Measurements from ENCODE around the gene ZCCHC9.
"Not testable (repeated sequence)": the region's sequence is repeated elsewhere in the genome, so short reads cannot be mapped to it uniquely, and the experiment has no call there.

Gene ZCCHC9

GRCh38 chr5:81270394-81271027 is 30.9 kb upstream of the ZCCHC9 start:
- not testable (repeated sequence) for H3K9me3 ChIP-seq (ENCODE audit: control insufficient read depth, insufficient read depth, low read length); H3K4me3 ChIP-seq (ENCODE audit: low read length); H3K36me3 ChIP-seq (ENCODE audit: control insufficient read depth, insufficient read depth, low read length); H3K4me1 ChIP-seq (ENCODE audit: control insufficient read depth, insufficient read depth, low read length); H3K27me3 ChIP-seq (ENCODE audit: control insufficient read depth, insufficient read depth, low read length); DNase-seq (ENCODE audit: low read depth, low spot score); H3K27ac ChIP-seq (ENCODE audit: low read length)
- no CpG with 5 or more reads among the region's 2 CpGs for WGBS (ENCODE audit: insufficient coverage, insufficient read length)

GRCh38 chr5:81283976-81284375 is 17.4 kb upstream of the ZCCHC9 start:
- Histone ChIP-seq H3K4me3 (ENCODE audit: low read length) (no peak overlapping the region), H3K36me3 (ENCODE audit: control insufficient read depth, insufficient read depth, low read length) (no peaks in the 10 kb centered on the region), H3K27ac (ENCODE audit: low read length) (no peak overlapping the region), H3K4me1 (ENCODE audit: control insufficient read depth, insufficient read depth, low read length) (no peaks in the 10 kb centered on the region), H3K9me3 (ENCODE audit: control insufficient read depth, insufficient read depth, low read length) (no peaks in the 10 kb centered on the region), H3K27me3 (ENCODE audit: control insufficient read depth, insufficient read depth, low read length) (no peaks in the 10 kb centered on the region)
- no CpG with 5 or more reads among the region's 1 CpG for WGBS (ENCODE audit: insufficient coverage, insufficient read length)
- no peak for DNase-seq (ENCODE audit: low read depth, low spot score)

GRCh38 chr5:81286059-81286617 is 15.2 kb upstream of the ZCCHC9 start:
- WGBS (ENCODE audit: insufficient coverage, insufficient read length), result no CpG with 5 or more reads among the region's 3 CpGs
- Histone ChIP-seq H3K36me3 (ENCODE audit: control insufficient read depth, insufficient read depth, low read length) (no peaks in the 10 kb centered on the region), H3K4me3 (ENCODE audit: low read length) (no peak overlapping the region), H3K9me3 (ENCODE audit: control insufficient read depth, insufficient read depth, low read length) (no peaks in the 10 kb centered on the region), H3K27me3 (ENCODE audit: control insufficient read depth, insufficient read depth, low read length) (no peaks in the 10 kb centered on the region), H3K4me1 (ENCODE audit: control insufficient read depth, insufficient read depth, low read length) (no peaks in the 10 kb centered on the region), H3K27ac (ENCODE audit: low read length) (no peak overlapping the region)
- no peak for DNase-seq (ENCODE audit: low read depth, low spot score)

- Histone ChIP-seq H3K4me3 (ENCODE audit: low read length) (no peak overlapping the region), H3K4me1 (ENCODE audit: control insufficient read depth, insufficient read depth, low read length) (no peaks in the 10 kb centered on the region), H3K27me3 (ENCODE audit: control insufficient read depth, insufficient read depth, low read length) (no peaks in the 10 kb centered on the region), H3K36me3 (ENCODE audit: control insufficient read depth, insufficient read depth, low read length) (no peaks in the 10 kb centered on the region), H3K9me3 (ENCODE audit: control insufficient read depth, insufficient read depth, low read length) (no peaks in the 10 kb centered on the region; the same call in 1 of the 2 replicates), H3K27ac (ENCODE audit: low read length) (no peak overlapping the region)
- no peak for DNase-seq (ENCODE audit: low read depth, low spot score)
- WGBS (ENCODE audit: insufficient coverage, insufficient read length), result no CpG with 5 or more reads among the region's 4 CpGs
Observed at GRCh38 chr5:81288021-81288433, 13.4 kb upstream of the ZCCHC9 start.

GRCh38 chr5:81290146-81290545 is 11.2 kb upstream of the ZCCHC9 start:
- no peak for DNase-seq (ENCODE audit: low read depth, low spot score)
- no CpG with 5 or more reads among the region's 1 CpG for WGBS (ENCODE audit: insufficient coverage, insufficient read length)
- Histone ChIP-seq H3K27me3 (ENCODE audit: control insufficient read depth, insufficient read depth, low read length) (no peaks in the 10 kb centered on the region), H3K9me3 (ENCODE audit: control insufficient read depth, insufficient read depth, low read length) (no peaks in the 10 kb centered on the region; the same call in 1 of the 2 replicates), H3K27ac (ENCODE audit: low read length) (no peak overlapping the region), H3K36me3 (ENCODE audit: control insufficient read depth, insufficient read depth, low read length) (no peaks in the 10 kb centered on the region), H3K4me3 (ENCODE audit: low read length) (no peak overlapping the region), H3K4me1 (ENCODE audit: control insufficient read depth, insufficient read depth, low read length) (no peaks in the 10 kb centered on the region)

GRCh38 chr5:81292130-81292529 is 9.3 kb upstream of the ZCCHC9 start:
- Histone ChIP-seq H3K4me3 (ENCODE audit: low read length) (no peak overlapping the region), H3K27ac (ENCODE audit: low read length) (no peak overlapping the region), H3K36me3 (ENCODE audit: control insufficient read depth, insufficient read depth, low read length) (no peaks in the 10 kb centered on the region), H3K4me1 (ENCODE audit: control insufficient read depth, insufficient read depth, low read length) (no peaks in the 10 kb centered on the region), H3K27me3 (ENCODE audit: control insufficient read depth, insufficient read depth, low read length) (no peaks in the 10 kb centered on the region), H3K9me3 (ENCODE audit: control insufficient read depth, insufficient read depth, low read length) (no peaks in the 10 kb centered on the region; the same call in 1 of the 2 replicates)
- DNase-seq (ENCODE audit: low read depth, low spot score), result no peak
- no CpG with 5 or more reads among the region's 2 CpGs for WGBS (ENCODE audit: insufficient coverage, insufficient read length)

GRCh38 chr5:81294021-81294420 is 7.4 kb upstream of the ZCCHC9 start:
- not testable (repeated sequence) for H3K27me3 ChIP-seq (ENCODE audit: control insufficient read depth, insufficient read depth, low read length); H3K27ac ChIP-seq (ENCODE audit: low read length); H3K4me1 ChIP-seq (ENCODE audit: control insufficient read depth, insufficient read depth, low read length); H3K4me3 ChIP-seq (ENCODE audit: low read length); H3K36me3 ChIP-seq (ENCODE audit: control insufficient read depth, insufficient read depth, low read length); H3K9me3 ChIP-seq (ENCODE audit: control insufficient read depth, insufficient read depth, low read length); DNase-seq (ENCODE audit: low read depth, low spot score)
- WGBS (ENCODE audit: insufficient coverage, insufficient read length), result no CpG with 5 or more reads among the region's 5 CpGs

- Histone ChIP-seq H3K4me1 (ENCODE audit: control insufficient read depth, insufficient read depth, low read length) (no peaks in the 10 kb centered on the region; the same call in 1 of the 2 replicates), H3K4me3 (ENCODE audit: low read length) (no peak overlapping the region), H3K9me3 (ENCODE audit: control insufficient read depth, insufficient read depth, low read length) (no peaks in the 10 kb centered on the region), H3K27me3 (ENCODE audit: control insufficient read depth, insufficient read depth, low read length) (no peaks in the 10 kb centered on the region), H3K27ac (ENCODE audit: low read length) (no peak overlapping the region), H3K36me3 (ENCODE audit: control insufficient read depth, insufficient read depth, low read length) (no peaks in the 10 kb centered on the region)
- DNase-seq (ENCODE audit: low read depth, low spot score), result no peak
- WGBS (ENCODE audit: insufficient coverage, insufficient read length), result no CpG with 5 or more reads among the region's 4 CpGs
Observed at GRCh38 chr5:81297531-81297930, 3.9 kb upstream of the ZCCHC9 start.

GRCh38 chr5:81300921-81301270 is 491 bp upstream of the ZCCHC9 start:
- Histone ChIP-seq H3K27me3 (ENCODE audit: control insufficient read depth, insufficient read depth, low read length) (no peaks in the 10 kb centered on the region), H3K36me3 (ENCODE audit: control insufficient read depth, insufficient read depth, low read length) (no peaks in the 10 kb centered on the region), H3K27ac (ENCODE audit: low read length) (no peak overlapping the region), H3K4me1 (ENCODE audit: control insufficient read depth, insufficient read depth, low read length) (no peaks in the 10 kb centered on the region; the same call in 1 of the 2 replicates), H3K9me3 (ENCODE audit: control insufficient read depth, insufficient read depth, low read length) (no peaks in the 10 kb centered on the region), H3K4me3 (ENCODE audit: low read length) (peak overlapping the region; percentile 56)
- WGBS (ENCODE audit: insufficient coverage, insufficient read length), result no CpG with 5 or more reads among the region's 2 CpGs
- DNase-seq (ENCODE audit: low read depth, low spot score), result no peak

- peak overlapping the region; percentile 56; the same call in 1 of the 2 replicates for H3K4me3 ChIP-seq (ENCODE audit: low read length)
- no peaks in the 10 kb centered on the region for H3K36me3 ChIP-seq (ENCODE audit: control insufficient read depth, insufficient read depth, low read length)
- DNase-seq (ENCODE audit: low read depth, low spot score), result no peak
- H3K27me3 ChIP-seq (ENCODE audit: control insufficient read depth, insufficient read depth, low read length), result no peaks in the 10 kb centered on the region
- H3K27ac ChIP-seq (ENCODE audit: low read length), result no peak overlapping the region
- WGBS (ENCODE audit: insufficient coverage, insufficient read length), result no CpG with 5 or more reads among the region's 5 CpGs
- H3K9me3 ChIP-seq (ENCODE audit: control insufficient read depth, insufficient read depth, low read length), result no peaks in the 10 kb centered on the region
- no peaks in the 10 kb centered on the region; the same call in 1 of the 2 replicates for H3K4me1 ChIP-seq (ENCODE audit: control insufficient read depth, insufficient read depth, low read length)
Observed at GRCh38 chr5:81302596-81302995, 1.2 kb downstream of the ZCCHC9 start.

GRCh38 chr5:81303563-81303962 is 2.2 kb downstream of the ZCCHC9 start:
- no peak overlapping the region for H3K27ac ChIP-seq (ENCODE audit: low read length)
- no peaks in the 10 kb centered on the region for H3K9me3 ChIP-seq (ENCODE audit: control insufficient read depth, insufficient read depth, low read length)
- no CpG with 5 or more reads among the region's 1 CpG for WGBS (ENCODE audit: insufficient coverage, insufficient read length)
- no peaks in the 10 kb centered on the region for H3K27me3 ChIP-seq (ENCODE audit: control insufficient read depth, insufficient read depth, low read length)
- H3K4me3 ChIP-seq (ENCODE audit: low read length), result no peak overlapping the region
- H3K4me1 ChIP-seq (ENCODE audit: control insufficient read depth, insufficient read depth, low read length), result no peaks in the 10 kb centered on the region; the same call in 1 of the 2 replicates
- DNase-seq (ENCODE audit: low read depth, low spot score), result no peak
- H3K36me3 ChIP-seq (ENCODE audit: control insufficient read depth, insufficient read depth, low read length), result no peaks in the 10 kb centered on the region
